Neuronal stem cell (in vitro differentiated cells): ENCODE results near the gene PROM1.
A peak's percentile ranks its signal among the peaks of the same experiment; 100 is the strongest.

Experiments used
- DNase-seq: peaks from one replicate; pipeline ENCODE4 v3.0.0-alpha.2; 2013; ENCODE audit warnings: low spot score
- H2AFZ ChIP-seq: one replicate; pipeline ENCODE4 v1.6.1; 2013; ENCODE audit warnings: mild to moderate bottlenecking, low read length, inconsistent platforms
- H2AK5ac ChIP-seq: 2 replicates; pipeline ENCODE4 v1.6.1; 2013; ENCODE audit warnings: low read depth, mild to moderate bottlenecking, inconsistent platforms, low read length, moderate library complexity, mixed read lengths
- H2BK120ac ChIP-seq: 2 replicates; pipeline ENCODE4 v1.6.1; 2013; ENCODE audit warnings: low read depth, mild to moderate bottlenecking, inconsistent platforms, low read length, moderate library complexity, mixed read lengths
- H2BK12ac ChIP-seq: one replicate; pipeline ENCODE4 v1.6.1; 2013; ENCODE audit warnings: low read length, inconsistent platforms
- H2BK15ac ChIP-seq: 2 replicates; pipeline ENCODE4 v1.6.1; 2013; ENCODE audit warnings: mild to moderate bottlenecking, low read length, inconsistent platforms, mixed read lengths
- H2BK5ac ChIP-seq: one replicate; pipeline ENCODE4 v1.6.1; 2013; ENCODE audit warnings: inconsistent platforms, mild to moderate bottlenecking, low read length, moderate library complexity
- H3K14ac ChIP-seq: one replicate; pipeline ENCODE4 v1.6.1; 2013; ENCODE audit warnings: low read length, inconsistent platforms
- H3K18ac ChIP-seq: 2 replicates; pipeline ENCODE4 v1.6.1; 2013; ENCODE audit warnings: low read length, inconsistent platforms
- H3K23ac ChIP-seq: 2 replicates; pipeline ENCODE4 v1.6.1; 2013; ENCODE audit warnings: low read depth, mild to moderate bottlenecking, mixed read lengths, low read length, inconsistent platforms; ENCODE audit not compliant: poor library complexity
- H3K27ac ChIP-seq: replicated peaks from 3 replicates; pipeline ENCODE4 v1.5.1; 2013; ENCODE audit warnings: low read length, inconsistent platforms
- H3K27me3 ChIP-seq, 3 experiments: 2 replicates each; pipeline ENCODE4 v1.6.1; 2013; ENCODE audit warnings: low read length in 3 of 3, mild to moderate bottlenecking in 2 of 3, inconsistent platforms in 1 of 3, low read depth in 1 of 3, mixed read lengths in 1 of 3, moderate library complexity in 1 of 3; ENCODE audit not compliant: control insufficient read depth in 3 of 3, insufficient read depth in 3 of 3
- H3K36me3 ChIP-seq, 2 donors: replicated peaks in 1 of 2; 2 replicates each; pipeline ENCODE4 v1.6.1; 2013; ENCODE audit warnings: low read length in 2 of 2; ENCODE audit not compliant: control insufficient read depth in 2 of 2, insufficient read depth in 2 of 2
- H3K4ac ChIP-seq: 2 replicates; pipeline ENCODE4 v1.6.1; 2013; ENCODE audit warnings: inconsistent platforms, mild to moderate bottlenecking, low read length, moderate library complexity
- H3K4me1 ChIP-seq, 2 donors: 1 replicate in 1 of 2; 2 replicates in 1 of 2; pipeline ENCODE4 v1.6.1; 2013; ENCODE audit warnings: low read length in 2 of 2, low read depth in 1 of 2; ENCODE audit not compliant: control insufficient read depth in 2 of 2, insufficient read depth in 1 of 2
- H3K4me2 ChIP-seq: one replicate; pipeline ENCODE4 v1.6.1; 2013; ENCODE audit warnings: mild to moderate bottlenecking, low read length, inconsistent platforms; ENCODE audit not compliant: insufficient read depth, poor library complexity, severe bottlenecking
- H3K4me3 ChIP-seq, 2 donors: 2 replicates each; pipeline ENCODE4 v1.5.1; 2013; ENCODE audit warnings: low read length in 2 of 2, mild to moderate bottlenecking in 2 of 2, inconsistent platforms in 1 of 2, moderate library complexity in 1 of 2
- H3K79me1 ChIP-seq: one replicate; pipeline ENCODE4 v1.6.1; 2013; ENCODE audit warnings: low read depth, mild to moderate bottlenecking, inconsistent platforms, low read length, moderate library complexity
- H3K9ac ChIP-seq: one replicate; pipeline ENCODE4 v1.6.1; 2013; ENCODE audit warnings: mild to moderate bottlenecking, low read depth, low read length, inconsistent platforms; ENCODE audit not compliant: poor library complexity
- H3K9me3 ChIP-seq, 2 donors: replicated peaks in 1 of 2; 2 replicates each; pipeline versions ENCODE3 to v1.6.1; 2013; ENCODE audit warnings: low read length in 2 of 2, mild to moderate bottlenecking in 2 of 2, inconsistent platforms in 1 of 2, low read depth in 1 of 2, mixed read lengths in 1 of 2, moderate library complexity in 1 of 2; ENCODE audit not compliant: control insufficient read depth in 2 of 2, insufficient read depth in 1 of 2
- H4K8ac ChIP-seq: one replicate; pipeline ENCODE4 v1.6.1; 2013; ENCODE audit warnings: low read depth, mild to moderate bottlenecking, inconsistent platforms, low read length, moderate library complexity
- H4K91ac ChIP-seq: one replicate; pipeline ENCODE4 v1.6.1; 2013; ENCODE audit warnings: low read length, low read depth, mild to moderate bottlenecking, inconsistent platforms; ENCODE audit not compliant: poor library complexity
- WGBS, 2 donors: extraction: QIAGEN DNeasy Blood & Tissue Kit; methylation state at CpG; one replicate each; pipeline ENCODE4 v1.1.7; 2013; ENCODE audit warnings: missing lambda C conversion rate in 2 of 2, mixed read lengths in 1 of 2; ENCODE audit not compliant: insufficient read length in 2 of 2, insufficient replicate concordance in 1 of 2; ENCODE audit errors: extremely low coverage in 2 of 2; 5-methylcytosine and 5-hydroxymethylcytosine counted together

Gene PROM1

GRCh38 chr4:16129336-16129735 is 45.5 kb upstream of the PROM1 start:
- WGBS, 2 donors: no CpG with 5 or more reads among the region's 1 CpG
- Histone ChIP-seq H3K4me3 (no peak overlapping the region), H4K91ac (no peak overlapping the region), H3K4me1 (no peaks in the 10 kb centered on the region), H2BK5ac (no peak overlapping the region), H2BK12ac (no peak overlapping the region), H2AK5ac (no peak overlapping the region), H3K9ac (no peak overlapping the region), H3K27ac (no peak overlapping the region), H3K4ac (no peak overlapping the region), H2BK120ac (no peak overlapping the region), H3K14ac (no peak overlapping the region), H3K27me3 (peaks cover 0 to 30% (median 0%) of the 10 kb centered on the region in 3 experiments), H3K79me1 (no peaks in the 10 kb centered on the region), H3K23ac (no peak overlapping the region), H4K8ac (no peak overlapping the region), H3K18ac (no peak overlapping the region), H3K36me3 (no peaks in the 10 kb centered on the region), H2AFZ (no peak overlapping the region), H3K4me2 (no peak overlapping the region), H3K9me3 (no peaks in the 10 kb centered on the region), H2BK15ac (no peak overlapping the region)
- no peak for DNase-seq

- Histone ChIP-seq H2BK15ac (no peak overlapping the region), H3K14ac (no peak overlapping the region), H2AFZ (no peak overlapping the region), H3K9me3 (no peaks in the 10 kb centered on the region), H2BK5ac (no peak overlapping the region), H3K79me1 (no peaks in the 10 kb centered on the region), H3K27ac (no peak overlapping the region), H2BK120ac (no peak overlapping the region), H3K18ac (no peak overlapping the region), H3K4ac (no peak overlapping the region), H3K4me2 (no peak overlapping the region), H3K36me3 (no peaks in the 10 kb centered on the region), H3K9ac (no peak overlapping the region), H3K27me3 (peaks cover 0 to 38% (median 0%) of the 10 kb centered on the region in 3 experiments), H2AK5ac (no peak overlapping the region), H2BK12ac (no peak overlapping the region), H3K4me1 (peaks cover 0 to 2% of the 10 kb centered on the region in 2 donors), H3K23ac (no peak overlapping the region), H4K8ac (no peak overlapping the region), H3K4me3 (no peak overlapping the region), H4K91ac (no peak overlapping the region)
- no CpG with 5 or more reads among the region's 1 CpG for WGBS, 2 donors
- no peak for DNase-seq
These were observed 42.9 kb upstream of the PROM1 start for GRCh38 chr4:16126714-16127113.

GRCh38 chr4:16125571-16126445 is 42.0 kb upstream of the PROM1 start:
- no CpG with 5 or more reads among the region's 8 CpGs for WGBS, 2 donors
- no peaks in the 10 kb centered on the region for H3K36me3 ChIP-seq
- H3K27me3 ChIP-seq: peaks cover 0 to 38% (median 0%) of the 10 kb centered on the region in 3 experiments
- no peaks in the 10 kb centered on the region for H3K79me1 ChIP-seq
- peak overlapping the region; percentile 25 for H2AFZ ChIP-seq
- peak overlapping the region; percentile 39 for H3K18ac ChIP-seq
- H2BK5ac ChIP-seq: no peak overlapping the region
- no peak overlapping the region for H4K91ac ChIP-seq
- H2BK15ac ChIP-seq: no peak overlapping the region
- no peak overlapping the region for H3K4ac ChIP-seq
- H2AK5ac ChIP-seq: no peak overlapping the region
- H3K23ac ChIP-seq: no peak overlapping the region
- H3K9ac ChIP-seq: no peak overlapping the region
- no peak overlapping the region for H3K4me3 ChIP-seq
- no peak overlapping the region for H3K27ac ChIP-seq
- H3K14ac ChIP-seq: no peak overlapping the region
- no peaks in the 10 kb centered on the region for H3K9me3 ChIP-seq
- no peak overlapping the region for H2BK120ac ChIP-seq
- H4K8ac ChIP-seq: no peak overlapping the region
- H2BK12ac ChIP-seq: no peak overlapping the region
- H3K4me1 ChIP-seq: peaks cover 0 to 2% of the 10 kb centered on the region in 2 donors
- no peak for DNase-seq
- no peak overlapping the region for H3K4me2 ChIP-seq

GRCh38 chr4:16124232-16124631 is 40.4 kb upstream of the PROM1 start:
- WGBS, 2 donors: no CpG with 5 or more reads among the region's 4 CpGs
- Histone ChIP-seq H2AK5ac (no peak overlapping the region), H3K27me3 (peaks cover 0 to 28% (median 0%) of the 10 kb centered on the region in 3 experiments)

More at GRCh38 chr4:16124232-16124631, 40.4 kb upstream of the PROM1 start:
- Histone ChIP-seq H3K4me3 (no peak overlapping the region), H3K27ac (no peak overlapping the region), H3K79me1 (no peaks in the 10 kb centered on the region), H3K4me2 (no peak overlapping the region), H3K4ac (no peak overlapping the region), H2BK120ac (no peak overlapping the region), H2BK15ac (no peak overlapping the region), H4K8ac (no peak overlapping the region), H3K9ac (no peak overlapping the region), H2BK5ac (no peak overlapping the region), H4K91ac (no peak overlapping the region), H3K9me3 (no peaks in the 10 kb centered on the region), H3K18ac (no peak overlapping the region), H2BK12ac (no peak overlapping the region), H3K36me3 (no peaks in the 10 kb centered on the region), H3K4me1 (peaks cover 0 to 2% of the 10 kb centered on the region in 2 donors), H3K14ac (no peak overlapping the region), H3K23ac (no peak overlapping the region), H2AFZ (no peak overlapping the region)
- DNase-seq: no peak
